SH-SY5Y (cell line): ENCODE measurements around the gene CACNA1B.

Experiments used
- GATA2 ChIP-seq: IDR thresholded peaks from 2 replicates; pipeline ENCODE4 v1.6.1; 2011; ENCODE audit warnings: mild to moderate bottlenecking, low read depth, low read length
- GATA3 ChIP-seq: IDR thresholded peaks from 2 replicates; pipeline ENCODE4 v1.6.1; 2011; ENCODE audit warnings: low read depth, mild to moderate bottlenecking, low read length, moderate library complexity

DNA sequence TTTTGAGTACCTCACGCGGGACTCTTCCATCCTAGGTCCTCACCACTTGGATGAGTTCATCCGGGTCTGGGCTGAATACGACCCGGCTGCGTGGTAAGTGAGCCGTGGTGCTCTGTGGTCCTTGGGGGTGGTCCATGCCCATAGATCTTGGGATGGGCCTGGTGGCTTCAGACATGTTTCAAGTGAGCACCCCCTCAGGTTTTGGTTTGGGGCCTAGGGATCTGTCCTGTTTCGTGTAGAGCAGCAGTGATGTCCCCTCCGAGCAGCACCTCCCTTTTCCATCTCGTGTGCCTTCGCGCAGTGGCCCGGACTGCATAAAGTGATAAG lies 218.9 kb downstream of the CACNA1B start:
- no peak for TF ChIP-seq GATA3
- TF ChIP-seq GATA2 = no peak
